DLD1 (cell line): ENCODE measurements around the gene BOD1L2.

Source experiments
- in situ Hi-C: cut with HindIII; loops from 2 replicates; pipeline ENCODE4 v1.10.0; 2017; ENCODE audit warnings: low sequenced_read_pairs

BOD1L2 gene

DNA sequence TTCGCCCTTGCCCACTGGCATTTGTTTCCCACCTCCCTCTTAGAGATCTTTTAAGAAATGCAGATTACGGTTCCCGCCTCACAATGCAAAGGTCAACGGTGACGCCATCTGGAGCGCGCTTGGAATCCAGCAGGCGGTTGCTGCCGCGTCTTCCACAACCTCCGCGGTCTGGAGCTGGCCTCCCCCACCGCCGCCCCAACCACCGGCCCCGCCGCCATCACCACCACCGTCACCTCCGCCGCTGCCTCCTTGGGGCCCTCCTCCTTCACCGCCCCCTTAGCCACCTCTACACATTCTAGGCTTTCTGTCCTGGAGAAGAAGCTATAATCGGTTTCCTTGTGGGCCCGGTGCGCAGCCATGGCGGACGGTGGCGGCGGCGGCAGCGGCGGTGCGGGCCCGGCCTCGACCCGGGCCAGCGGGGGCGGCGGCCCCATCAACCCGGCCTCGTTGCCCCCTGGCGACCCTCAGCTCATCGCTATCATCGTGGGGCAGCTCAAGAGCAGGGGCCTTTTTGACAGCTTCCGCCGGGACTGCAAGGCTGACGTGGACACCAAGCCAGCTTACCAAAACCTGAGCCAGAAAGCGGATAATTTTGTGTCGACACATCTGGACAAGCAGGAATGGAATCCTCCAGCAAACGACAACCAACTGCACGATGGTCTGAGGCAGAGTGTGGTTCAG is at the start of gene BOD1L2:
BOD1L2 (plus strand) TSS at position 132 of the 681 bp plus-strand sequence; CDS start at position 358, 226 bp downstream.
- in situ Hi-C loops = no loop called here

- in situ Hi-C loops = no loop called here
Measured at GRCh38 chr18:57107140-57107832, 39.6 kb upstream of the BOD1L2 start.

GRCh38 chr18:57110290-57110689 is 36.6 kb upstream of the BOD1L2 start:
- in situ Hi-C loops = no loop called here

GRCh38 chr18:57113799-57114420 is 33.0 kb upstream of the BOD1L2 start:
- in situ Hi-C loops = no loop called here

DNA sequence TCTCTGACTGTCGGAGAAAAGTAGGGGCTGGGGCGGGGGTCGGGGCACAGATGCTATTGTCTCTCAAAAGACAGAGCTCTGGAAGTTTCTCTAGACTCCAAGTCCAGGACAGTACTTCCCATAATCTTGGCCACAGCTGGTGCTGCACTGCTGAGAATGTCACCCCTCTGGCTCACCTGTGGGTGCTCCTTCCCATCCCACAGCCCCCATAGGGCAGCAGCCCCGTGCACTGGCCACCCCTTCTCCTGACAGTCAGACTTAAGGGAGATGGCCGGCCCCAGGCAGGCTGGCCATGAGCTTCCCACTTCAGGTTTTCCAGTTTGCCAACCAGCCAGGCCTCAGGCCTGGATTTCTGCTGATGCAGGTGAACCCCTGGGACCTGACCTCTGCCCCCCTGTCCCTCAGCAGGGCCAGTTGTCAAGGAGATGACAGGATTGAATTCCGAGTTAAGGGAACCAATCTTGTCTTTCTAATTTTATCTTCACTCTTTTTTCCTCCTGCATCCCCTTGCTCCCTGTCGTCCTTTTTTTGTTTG is 30.2 kb upstream of the BOD1L2 start:
- in situ Hi-C loops = no loop called here

DNA sequence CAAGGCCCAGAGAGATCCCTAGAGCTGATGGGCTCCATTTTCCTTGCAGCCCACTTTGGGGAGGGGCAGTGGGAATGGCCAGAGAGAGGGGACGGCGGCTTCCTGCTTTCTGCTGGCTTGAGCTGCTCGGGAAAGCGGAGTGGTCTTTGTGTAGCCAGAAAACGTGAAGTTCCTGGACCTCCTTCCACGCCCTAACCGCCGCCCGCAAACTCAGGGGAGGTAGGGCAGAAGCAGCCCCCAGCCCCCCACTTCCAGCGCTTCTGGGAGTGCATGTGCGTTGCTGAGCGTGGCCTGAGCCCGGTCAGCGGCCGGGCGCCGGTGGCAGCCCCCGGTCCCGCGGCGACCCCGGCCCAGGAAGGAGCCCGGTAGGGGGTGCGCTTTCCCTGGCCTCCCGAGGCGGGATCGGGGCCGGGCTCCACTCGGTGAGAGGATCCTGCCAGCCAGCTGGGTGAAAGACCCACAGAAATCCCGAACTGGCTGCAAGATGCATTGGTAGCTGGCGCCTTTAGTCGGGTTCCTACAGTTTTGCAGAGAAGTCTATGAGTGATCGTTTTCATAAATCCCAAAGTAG is 25.3 kb upstream of the BOD1L2 start:
- in situ Hi-C loops = no loop called here

DNA sequence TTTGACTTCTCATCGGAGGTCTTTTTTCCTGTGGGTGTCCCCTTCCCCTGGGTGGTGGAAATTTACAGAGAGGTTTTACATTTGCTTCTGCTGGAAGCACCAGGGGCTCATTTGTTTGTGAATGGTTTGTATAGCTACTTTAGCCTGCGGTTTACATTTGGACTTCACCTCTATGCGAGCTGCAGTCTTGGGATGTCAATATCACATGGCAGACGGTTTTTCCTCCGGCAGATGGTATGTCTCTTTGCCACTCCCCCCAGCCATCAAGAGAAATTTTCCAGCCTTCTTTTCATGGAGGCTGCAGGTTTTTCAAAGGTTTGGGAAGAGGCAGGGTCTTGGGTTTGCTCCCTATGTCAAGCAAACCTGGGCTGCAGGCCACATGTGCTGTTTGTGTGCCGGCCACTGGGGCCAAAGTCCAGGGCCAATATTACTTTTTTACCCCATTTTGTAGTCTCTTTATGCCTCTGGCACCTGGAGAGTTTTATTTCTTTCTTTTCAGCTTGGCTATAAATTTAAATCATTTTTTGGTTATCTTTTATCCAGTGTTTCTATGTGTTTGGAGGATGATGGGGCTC is 23.9 kb upstream of the BOD1L2 start:
- in situ Hi-C loops = no loop called here

DNA sequence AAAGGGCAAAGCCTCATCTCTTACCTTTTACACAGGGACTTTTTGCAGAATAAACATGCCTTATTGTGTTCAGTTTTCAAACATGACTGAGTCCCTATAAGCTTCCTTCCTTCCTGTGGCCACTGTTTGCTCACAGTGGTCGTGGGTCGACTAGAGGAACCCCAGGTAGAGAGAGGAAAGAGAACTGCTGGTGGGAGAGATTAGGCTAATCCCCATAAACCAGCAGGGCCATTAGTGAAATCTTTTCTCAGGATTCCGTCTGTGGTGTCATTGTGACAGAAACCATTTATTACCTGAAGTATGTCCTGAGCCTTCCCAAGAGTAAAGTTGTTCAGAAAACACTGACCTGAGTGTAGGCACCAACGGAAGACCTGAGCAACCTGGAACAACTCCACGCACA is 21.3 kb upstream of the BOD1L2 start:
- in situ Hi-C loops = no loop called here

DNA sequence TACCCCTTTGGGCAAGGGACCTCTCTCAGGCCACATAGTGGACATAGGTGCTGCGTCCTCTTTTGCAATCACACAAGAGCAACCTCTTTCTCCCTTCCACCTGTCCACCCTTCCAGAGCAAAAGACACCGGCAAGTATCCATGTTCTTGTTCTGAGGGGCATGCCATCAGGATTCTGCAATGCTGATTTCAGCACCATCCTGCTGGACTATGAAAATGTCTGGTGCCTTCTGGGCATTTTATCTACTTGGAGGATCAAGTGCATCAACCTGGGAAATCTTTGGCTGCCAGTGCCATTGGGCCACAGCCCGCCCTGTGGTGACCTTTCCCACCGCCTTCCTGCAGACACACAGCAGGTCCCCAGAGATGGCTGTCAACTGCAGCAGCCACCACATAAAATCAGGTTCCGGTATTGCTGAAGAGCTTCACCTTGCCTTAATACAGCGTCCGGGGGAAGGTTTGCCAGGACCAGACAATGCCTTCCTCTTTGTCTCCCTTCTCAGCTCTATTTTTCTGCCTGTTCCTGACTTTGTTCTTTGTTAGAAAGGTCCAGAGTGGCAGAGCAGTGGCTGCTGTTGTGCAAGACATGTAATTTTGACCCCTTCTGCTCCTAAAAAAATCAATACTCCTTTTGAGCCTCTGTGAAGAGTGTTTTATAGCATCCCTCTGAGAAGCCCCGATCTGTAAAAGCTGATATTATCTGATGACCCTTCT is 18.5 kb upstream of the BOD1L2 start:
- in situ Hi-C loops = no loop called here

- in situ Hi-C loops = no loop called here
Measured at GRCh38 chr18:57131101-57131500, 15.8 kb upstream of the BOD1L2 start.

GRCh38 chr18:57131782-57132181 is 15.1 kb upstream of the BOD1L2 start:
- in situ Hi-C loops = no loop called here

DNA sequence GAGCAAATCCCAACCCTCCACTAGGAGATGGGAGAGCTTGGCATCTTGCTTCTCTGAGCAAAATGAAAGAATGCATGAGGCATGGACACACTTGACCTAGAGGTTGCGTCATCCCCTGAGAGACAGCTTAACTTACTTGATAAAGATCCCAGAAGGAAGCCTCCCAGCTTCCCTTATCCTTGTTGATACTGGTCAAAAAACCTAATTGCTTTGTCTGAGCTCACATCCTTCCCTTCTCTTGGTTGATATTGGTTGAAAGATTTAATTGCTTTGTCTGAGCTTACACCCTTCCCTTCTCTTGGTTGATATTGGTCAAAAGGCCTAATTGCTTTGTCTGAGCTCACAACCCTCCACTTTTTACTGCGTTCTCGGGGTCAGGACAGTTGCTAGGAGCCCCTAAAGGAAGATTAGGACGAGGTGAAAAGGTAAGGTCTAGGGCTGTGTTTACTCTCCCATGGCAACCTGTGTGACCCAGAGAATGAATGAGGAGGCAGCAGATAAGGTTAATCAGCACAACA is 12.2 kb upstream of the BOD1L2 start:
- in situ Hi-C loops = no loop called here

- in situ Hi-C loops = no loop called here
Measured at GRCh38 chr18:57135699-57136098, 11.2 kb upstream of the BOD1L2 start.

DNA sequence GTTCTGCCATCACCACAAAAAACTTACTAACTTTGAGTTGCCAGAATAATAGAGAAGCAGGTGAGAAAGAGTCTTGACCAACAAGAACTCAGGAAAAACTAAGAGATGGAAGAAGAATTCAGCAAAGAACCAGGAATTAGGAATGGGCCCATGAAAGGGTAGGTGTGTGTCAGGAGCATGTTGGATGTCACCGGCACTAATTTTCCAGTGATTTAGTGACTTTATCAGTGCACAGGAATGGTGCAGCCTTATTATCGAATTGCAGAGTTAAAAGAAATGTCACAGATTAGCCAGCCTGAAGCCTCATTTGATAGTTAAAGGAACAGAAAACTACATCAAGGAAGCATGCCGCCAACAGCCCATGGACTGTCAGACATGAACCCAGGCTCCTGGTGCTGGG is 9.0 kb upstream of the BOD1L2 start:
- in situ Hi-C loops = no loop called here

DNA sequence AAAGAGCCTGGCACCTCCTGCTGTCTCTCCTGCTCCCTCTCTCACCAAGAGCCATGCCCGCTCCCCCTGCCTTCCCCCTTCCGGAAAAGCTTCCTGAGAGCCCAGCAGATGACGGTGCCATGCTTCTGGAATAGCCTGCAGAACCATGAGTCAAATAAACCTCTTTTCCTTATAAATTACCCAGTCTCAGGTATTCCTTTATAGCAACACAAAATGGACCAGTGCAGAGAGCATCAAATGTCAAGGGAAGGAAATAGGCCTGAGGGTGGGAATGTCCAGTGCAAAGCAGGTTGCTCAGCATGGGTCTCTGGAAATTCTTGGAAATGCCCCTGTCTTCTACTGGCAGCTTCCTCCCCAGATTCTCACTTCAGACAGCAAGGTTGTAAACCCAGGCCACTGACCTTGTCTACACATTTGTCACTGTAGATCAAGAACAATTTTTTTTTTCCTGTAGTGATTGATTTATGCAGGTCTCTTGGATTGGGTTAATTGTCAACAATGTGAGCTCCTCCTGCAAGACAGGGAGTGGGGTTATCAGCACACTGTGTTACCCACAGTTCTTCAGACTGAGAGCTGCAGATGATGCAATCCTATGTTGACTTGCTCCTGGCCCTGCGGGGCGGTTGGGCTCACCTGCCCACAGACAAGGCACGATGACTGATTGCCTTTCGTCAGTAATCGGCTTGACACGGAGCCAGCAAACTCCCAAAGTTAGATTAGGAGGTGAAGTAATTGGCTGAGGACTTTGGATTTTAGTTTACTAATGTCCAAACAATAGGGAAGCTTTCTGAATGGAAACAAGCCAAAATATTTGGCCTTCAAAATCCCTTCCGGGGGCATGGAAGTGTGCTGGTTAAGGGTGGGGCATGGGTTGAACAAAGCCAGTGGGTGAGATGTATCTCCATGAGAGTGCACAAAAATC is 5.4 kb upstream of the BOD1L2 start:
- in situ Hi-C loops = no loop called here

- in situ Hi-C loops = no loop called here
Measured at GRCh38 chr18:57142324-57142723, 4.6 kb upstream of the BOD1L2 start.

- in situ Hi-C loops = no loop called here
Measured at GRCh38 chr18:57143265-57143664, 3.6 kb upstream of the BOD1L2 start.

GRCh38 chr18:57148263-57148662 is 1.4 kb downstream of the BOD1L2 start:
- in situ Hi-C loops = no loop called here

DNA sequence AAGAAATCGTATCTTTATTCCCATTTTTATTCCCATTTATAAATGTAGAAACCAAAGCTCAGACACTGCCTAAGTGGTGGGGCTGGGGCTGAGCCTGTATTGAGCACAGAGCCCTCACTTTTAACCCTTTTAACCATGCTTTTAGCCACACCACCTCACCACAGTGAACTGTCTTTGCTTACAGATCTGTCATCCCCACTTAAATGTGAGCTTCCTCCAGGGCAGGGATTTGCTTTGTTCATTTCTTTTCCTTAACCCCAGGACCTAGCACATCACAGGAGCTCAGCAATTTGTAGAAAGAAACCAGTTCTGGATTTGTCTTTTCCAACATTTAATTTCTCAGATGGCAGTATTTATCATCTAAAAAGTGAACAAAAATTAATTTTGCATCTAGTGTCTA is 2.2 kb downstream of the BOD1L2 start:
- in situ Hi-C loops = no loop called here
